ENCODE data around the gene PRRX2. TPM values are rescaled to one million over a fixed set of nuclear protein-coding genes. Genes with fewer than 3 reads are reported as not detected.

The PRRX2 gene
- total RNA-seq, 2 experiments from 2014 or later, result not detected

GRCh38 chr9:129665814-129666520 lies 520 bp downstream of the PRRX2 start:
- Mint-ChIP-seq H3K4me1 (peaks cover 6% of the 10 kb centered on the region), H3K4me3 (no peak overlapping the region), H3K27ac (no peak overlapping the region), H3K36me3 (ENCODE audit: low read depth) (no peaks in the 10 kb centered on the region), H3K9me3 (no peaks in the 10 kb centered on the region), H3K27me3 (peaks cover 33% of the 10 kb centered on the region)
- ChIA-PET POLR2A (no interaction called here), CTCF (no interaction called here)
- DNase-seq, result no peak

- H3K36me3 Mint-ChIP-seq (ENCODE audit: low read depth), result no peaks in the 10 kb centered on the region
- peaks cover 7% of the 10 kb centered on the region for H3K4me1 Mint-ChIP-seq
- no peak overlapping the region for H3K4me3 Mint-ChIP-seq
- H3K27me3 Mint-ChIP-seq, result peaks cover 29% of the 10 kb centered on the region
- no peak for DNase-seq
- POLR2A ChIA-PET, result no interaction called here
- CTCF ChIA-PET, result no interaction called here
- H3K9me3 Mint-ChIP-seq, result no peaks in the 10 kb centered on the region
- H3K27ac Mint-ChIP-seq, result no peak overlapping the region
Measured at GRCh38 chr9:129666575-129666974, 1.1 kb downstream of the PRRX2 start.

- Mint-ChIP-seq H3K27ac (no peak overlapping the region), H3K4me1 (peaks cover 9% of the 10 kb centered on the region), H3K9me3 (no peaks in the 10 kb centered on the region), H3K4me3 (no peak overlapping the region), H3K27me3 (peaks cover 28% of the 10 kb centered on the region), H3K36me3 (ENCODE audit: low read depth) (no peaks in the 10 kb centered on the region)
- ChIA-PET CTCF (no interaction called here), POLR2A (no interaction called here)
- no peak for DNase-seq
Measured at GRCh38 chr9:129667378-129667777, 1.9 kb downstream of the PRRX2 start.

DNA sequence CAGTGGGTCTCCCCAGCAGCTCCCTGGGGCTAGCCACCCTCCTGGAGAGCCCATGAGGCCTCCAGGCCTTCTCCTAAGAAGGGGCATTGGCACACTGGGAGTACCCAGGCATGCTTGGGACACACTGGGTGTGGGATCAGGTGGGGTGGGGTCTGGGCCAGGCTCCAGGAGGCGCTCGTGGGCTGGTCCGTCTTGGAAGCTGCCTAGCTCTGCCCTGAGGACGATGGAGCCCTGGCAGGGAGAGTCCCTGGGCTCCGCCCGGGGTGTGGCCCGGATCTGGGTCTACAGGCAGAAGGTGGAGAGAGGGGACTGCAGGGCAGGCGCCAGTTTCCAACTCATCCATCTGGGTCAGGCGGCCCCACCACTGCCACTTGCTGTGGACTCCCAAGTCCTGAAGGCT lies 2.4 kb downstream of the PRRX2 start:
- DNase-seq, result no peak
- Mint-ChIP-seq H3K36me3 (ENCODE audit: low read depth) (no peaks in the 10 kb centered on the region), H3K27me3 (peaks cover 23% of the 10 kb centered on the region), H3K4me1 (peaks cover 9% of the 10 kb centered on the region), H3K4me3 (no peak overlapping the region), H3K27ac (no peak overlapping the region), H3K9me3 (no peaks in the 10 kb centered on the region)
- CTCF ChIA-PET, result no interaction called here
- POLR2A ChIA-PET, result no interaction called here

- no peaks in the 10 kb centered on the region for H3K9me3 Mint-ChIP-seq
- POLR2A ChIA-PET, result no interaction called here
- peaks cover 9% of the 10 kb centered on the region for H3K4me1 Mint-ChIP-seq
- H3K27me3 Mint-ChIP-seq, result peaks cover 25% of the 10 kb centered on the region
- CTCF ChIA-PET, result no interaction called here
- no peaks in the 10 kb centered on the region for H3K36me3 Mint-ChIP-seq (ENCODE audit: low read depth)
- no peak overlapping the region for H3K4me3 Mint-ChIP-seq
- no peak for DNase-seq
- H3K27ac Mint-ChIP-seq, result no peak overlapping the region
Measured at GRCh38 chr9:129669141-129669718, 3.8 kb downstream of the PRRX2 start.

DNA sequence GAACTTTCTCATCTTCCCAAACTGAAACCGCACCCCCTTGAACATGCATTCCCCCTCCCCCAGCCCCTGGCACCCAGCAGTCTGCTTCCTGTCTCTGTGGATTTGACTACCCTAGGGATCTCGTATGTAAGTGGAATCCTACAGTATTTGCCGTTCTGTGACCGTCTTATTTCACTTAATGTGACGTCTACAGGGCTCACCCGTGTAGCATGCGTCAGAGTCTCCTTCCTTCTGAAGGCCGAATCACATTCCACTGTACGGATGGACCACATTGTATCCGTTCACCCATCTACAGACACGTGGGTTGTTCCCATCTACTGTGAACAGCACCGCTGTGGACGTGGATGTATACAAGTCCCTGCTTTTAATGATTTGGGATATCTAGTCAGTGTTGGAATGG lies 4.5 kb downstream of the PRRX2 start:
- H3K9me3 Mint-ChIP-seq, result no peaks in the 10 kb centered on the region
- CTCF ChIA-PET, result no interaction called here

GRCh38 chr9:129671065-129671464 lies 5.6 kb downstream of the PRRX2 start:
- Mint-ChIP-seq H3K27me3 (peaks cover 19% of the 10 kb centered on the region), H3K4me1 (peaks cover 5% of the 10 kb centered on the region), H3K4me3 (no peak overlapping the region), H3K27ac (no peak overlapping the region), H3K36me3 (ENCODE audit: low read depth) (no peaks in the 10 kb centered on the region), H3K9me3 (no peaks in the 10 kb centered on the region)
- POLR2A ChIA-PET, result no interaction called here
- no peak for DNase-seq
- CTCF ChIA-PET, result no interaction called here

More for the DNA sequence above, 4.5 kb downstream of the PRRX2 start:
- H3K4me1 Mint-ChIP-seq, result peaks cover 5% of the 10 kb centered on the region
- DNase-seq, result no peak
- no peak overlapping the region for H3K27ac Mint-ChIP-seq
- H3K36me3 Mint-ChIP-seq (ENCODE audit: low read depth), result no peaks in the 10 kb centered on the region
- peaks cover 21% of the 10 kb centered on the region for H3K27me3 Mint-ChIP-seq
- H3K4me3 Mint-ChIP-seq, result no peak overlapping the region
- POLR2A ChIA-PET, result no interaction called here

DNA sequence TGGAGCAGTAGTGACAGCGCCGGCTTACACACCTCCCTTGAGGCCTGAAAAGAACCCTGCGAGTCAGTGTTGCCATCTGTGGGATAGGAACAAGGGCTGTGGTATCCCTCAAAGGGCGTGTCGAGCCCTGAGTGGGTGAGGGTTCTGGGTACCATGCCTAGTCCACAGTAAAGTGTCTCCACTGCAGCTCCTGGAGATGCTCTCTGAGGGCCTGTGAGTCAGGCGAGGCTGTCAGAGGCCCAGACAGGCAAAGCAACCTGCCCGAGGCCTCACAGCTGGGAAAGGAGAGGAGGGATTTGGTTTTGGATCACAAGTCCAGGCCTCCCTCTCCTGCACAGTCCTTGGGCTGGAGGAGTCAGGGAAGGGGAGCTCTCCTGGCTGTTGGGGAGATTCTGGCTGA lies 6.1 kb downstream of the PRRX2 start:
- no peaks in the 10 kb centered on the region for H3K9me3 Mint-ChIP-seq
- no peak overlapping the region for H3K4me3 Mint-ChIP-seq
- peaks cover 4% of the 10 kb centered on the region for H3K4me1 Mint-ChIP-seq
- POLR2A ChIA-PET, result no interaction called here
- peak; percentile 21 for DNase-seq
- CTCF ChIA-PET, result no interaction called here
- no peaks in the 10 kb centered on the region for H3K36me3 Mint-ChIP-seq (ENCODE audit: low read depth)
- no peak overlapping the region for H3K27ac Mint-ChIP-seq
- peaks cover 21% of the 10 kb centered on the region for H3K27me3 Mint-ChIP-seq

- ChIA-PET POLR2A (no interaction called here), CTCF (no interaction called here)
- Mint-ChIP-seq H3K27me3 (peaks cover 14% of the 10 kb centered on the region), H3K9me3 (no peaks in the 10 kb centered on the region), H3K4me1 (peaks cover 4% of the 10 kb centered on the region), H3K27ac (no peak overlapping the region), H3K36me3 (ENCODE audit: low read depth) (no peaks in the 10 kb centered on the region), H3K4me3 (no peak overlapping the region)
- DNase-seq, result no peak
Measured at GRCh38 chr9:129672702-129673101, 7.3 kb downstream of the PRRX2 start.

- no peak for DNase-seq
- POLR2A ChIA-PET, result no interaction called here
- Mint-ChIP-seq H3K36me3 (ENCODE audit: low read depth) (no peaks in the 10 kb centered on the region), H3K27ac (no peak overlapping the region), H3K27me3 (peaks cover 18% of the 10 kb centered on the region), H3K9me3 (no peaks in the 10 kb centered on the region), H3K4me1 (peaks cover 4% of the 10 kb centered on the region), H3K4me3 (no peak overlapping the region)
- CTCF ChIA-PET, result no interaction called here
Measured at GRCh38 chr9:129673602-129674001, 8.2 kb downstream of the PRRX2 start.

- ChIA-PET CTCF (interaction anchor here (1.3 kb wide), 1 partner anchor 64 kb away, joined by 3 read pairs; no protein-coding TSS in a partner anchor), POLR2A (no interaction called here)
- no peak overlapping the region for H3K4me3 Mint-ChIP-seq
- H3K27me3 Mint-ChIP-seq, result peaks cover 19% of the 10 kb centered on the region
- H3K36me3 Mint-ChIP-seq (ENCODE audit: low read depth), result no peaks in the 10 kb centered on the region
- H3K27ac Mint-ChIP-seq, result no peak overlapping the region
- no peaks in the 10 kb centered on the region for H3K9me3 Mint-ChIP-seq
- H3K4me1 Mint-ChIP-seq, result peaks cover 4% of the 10 kb centered on the region
- DNase-seq, result no peak
Measured at GRCh38 chr9:129674229-129674628, 8.8 kb downstream of the PRRX2 start.

DNA sequence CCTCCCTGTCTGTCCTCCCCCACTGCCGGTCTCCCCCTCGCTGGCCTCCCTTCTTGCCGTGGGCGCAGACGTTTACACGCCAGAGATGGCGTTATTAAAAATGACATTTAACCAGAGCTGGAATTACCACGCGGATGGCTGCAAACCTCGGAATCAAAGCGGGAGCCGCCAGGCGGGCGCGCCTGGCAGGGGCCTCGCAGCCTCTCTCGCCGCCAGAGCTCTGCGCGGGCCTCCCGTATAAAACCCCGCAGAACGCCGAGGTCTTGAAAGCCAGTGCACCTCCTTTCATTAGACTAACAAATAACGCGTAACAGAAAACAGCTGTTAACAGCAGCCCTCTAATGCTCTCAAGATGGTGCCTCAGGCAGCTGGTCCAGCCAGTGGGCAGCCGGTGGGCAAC lies 10.2 kb downstream of the PRRX2 start:
- Mint-ChIP-seq H3K4me3 (no peak overlapping the region), H3K27ac (no peak overlapping the region), H3K36me3 (ENCODE audit: low read depth) (no peaks in the 10 kb centered on the region), H3K4me1 (peaks cover 4% of the 10 kb centered on the region), H3K9me3 (no peaks in the 10 kb centered on the region), H3K27me3 (peaks cover 12% of the 10 kb centered on the region)
- DNase-seq, result no peak
- ChIA-PET CTCF (interaction anchor here (1.3 kb wide), 1 partner anchor 62 kb away, joined by 3 read pairs; no protein-coding TSS in a partner anchor), POLR2A (no interaction called here)

- no peaks in the 10 kb centered on the region for H3K36me3 Mint-ChIP-seq (ENCODE audit: low read depth)
- no peak overlapping the region for H3K4me3 Mint-ChIP-seq
- H3K9me3 Mint-ChIP-seq, result no peaks in the 10 kb centered on the region
- H3K27ac Mint-ChIP-seq, result no peak overlapping the region
- POLR2A ChIA-PET, result no interaction called here
- peaks cover 2% of the 10 kb centered on the region for H3K4me1 Mint-ChIP-seq
- DNase-seq, result no peak
- CTCF ChIA-PET, result no interaction called here
- peaks cover 13% of the 10 kb centered on the region for H3K27me3 Mint-ChIP-seq
Measured at GRCh38 chr9:129676287-129676686, 10.8 kb downstream of the PRRX2 start.

DNA sequence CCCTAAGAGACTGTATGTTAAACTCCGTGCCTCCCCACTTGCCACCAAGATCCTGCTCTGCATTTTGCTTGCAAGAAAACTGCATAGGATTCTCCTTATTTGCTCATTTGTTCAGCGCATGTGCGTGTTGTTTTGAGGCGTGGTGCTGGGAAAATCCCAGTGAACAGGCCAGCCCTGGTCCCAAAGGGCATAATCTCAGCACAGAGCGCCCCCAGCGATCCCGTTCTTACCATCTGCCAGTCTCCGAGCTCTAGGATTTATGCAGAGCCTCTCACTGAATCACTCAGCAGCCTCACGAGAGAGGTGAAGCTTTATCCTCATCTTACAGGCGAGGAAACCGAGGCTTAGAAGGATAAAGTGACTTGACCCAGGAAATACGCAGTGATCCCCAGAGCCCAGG lies 11.5 kb downstream of the PRRX2 start:
- H3K4me3 Mint-ChIP-seq, result no peak overlapping the region
- POLR2A ChIA-PET, result no interaction called here
- H3K27me3 Mint-ChIP-seq, result peaks cover 13% of the 10 kb centered on the region
- CTCF ChIA-PET, result interaction anchor here (1.0 kb wide), 1 partner anchor 107 kb away, joined by 4 read pairs; no protein-coding TSS in a partner anchor
- no peak for DNase-seq
- H3K27ac Mint-ChIP-seq, result no peak overlapping the region
- H3K9me3 Mint-ChIP-seq, result no peaks in the 10 kb centered on the region
- no peaks in the 10 kb centered on the region for H3K36me3 Mint-ChIP-seq (ENCODE audit: low read depth)
- no peaks in the 10 kb centered on the region for H3K4me1 Mint-ChIP-seq
